GM18499 (cell line): ENCODE data around the gene TBC1D24.

Experiments used
- ATAC-seq: cut with Tn5 transposase; IDR thresholded peaks from one replicate; pipeline ENCODE4 v1.9.1; 2021; ENCODE audit warnings: moderate number of reproducible peaks; ENCODE audit not compliant: insufficient read depth, unreplicated experiment

The TBC1D24 gene

DNA sequence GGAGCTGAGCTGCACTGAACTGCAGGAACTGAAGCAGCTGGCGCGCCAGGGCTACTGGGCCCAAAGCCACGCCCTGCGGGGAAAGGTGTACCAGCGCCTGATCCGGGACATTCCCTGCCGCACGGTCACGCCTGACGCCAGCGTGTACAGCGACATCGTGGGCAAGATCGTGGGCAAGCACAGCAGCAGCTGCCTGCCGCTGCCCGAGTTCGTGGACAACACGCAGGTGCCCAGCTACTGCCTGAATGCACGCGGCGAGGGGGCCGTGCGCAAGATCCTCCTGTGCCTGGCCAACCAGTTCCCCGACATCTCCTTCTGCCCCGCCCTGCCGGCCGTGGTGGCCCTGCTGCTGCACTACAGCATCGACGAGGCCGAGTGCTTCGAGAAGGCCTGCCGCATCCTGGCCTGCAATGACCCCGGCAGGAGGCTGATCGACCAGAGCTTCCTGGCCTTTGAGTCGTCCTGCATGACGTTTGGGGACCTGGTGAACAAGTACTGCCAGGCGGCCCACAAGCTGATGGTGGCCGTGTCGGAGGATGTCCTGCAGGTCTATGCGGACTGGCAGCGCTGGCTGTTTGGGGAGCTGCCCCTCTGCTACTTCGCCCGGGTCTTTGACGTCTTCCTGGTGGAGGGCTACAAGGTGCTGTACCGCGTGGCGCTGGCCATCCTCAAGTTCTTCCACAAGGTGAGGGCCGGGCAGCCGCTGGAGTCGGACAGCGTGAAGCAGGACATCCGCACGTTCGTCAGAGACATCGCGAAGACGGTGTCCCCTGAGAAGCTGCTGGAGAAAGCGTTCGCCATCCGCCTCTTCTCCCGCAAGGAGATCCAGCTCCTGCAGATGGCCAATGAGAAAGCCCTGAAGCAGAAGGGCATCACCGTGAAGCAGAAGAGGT is 21.5 kb downstream of the TBC1D24 start:
- no peak for ATAC-seq

DNA sequence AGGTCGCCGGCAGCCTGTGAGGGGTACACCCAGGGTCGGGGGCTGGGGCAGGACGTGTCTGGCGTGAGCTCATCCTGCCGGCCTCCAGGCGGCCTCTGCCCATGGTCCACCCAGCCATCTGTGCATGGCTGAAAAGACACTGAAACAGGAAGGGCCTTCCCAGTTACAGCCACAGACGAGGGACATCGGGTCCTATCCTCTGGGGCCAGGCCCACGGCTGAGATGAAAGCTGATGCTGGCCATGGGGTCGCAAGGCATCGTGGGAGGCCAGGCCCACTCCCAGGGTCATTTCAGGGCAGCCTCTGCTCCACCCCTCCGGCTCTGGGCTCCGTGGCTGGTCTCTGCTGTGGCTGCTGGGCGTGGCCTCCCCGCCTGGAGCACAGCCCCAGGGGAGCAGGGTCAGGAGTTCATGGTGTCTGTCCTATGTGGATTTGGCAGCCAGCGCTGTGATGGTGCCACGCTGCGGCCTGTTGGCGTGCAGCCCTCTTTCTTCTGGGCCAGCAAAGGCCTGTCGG is 22.2 kb downstream of the TBC1D24 start:
- no peak for ATAC-seq

DNA sequence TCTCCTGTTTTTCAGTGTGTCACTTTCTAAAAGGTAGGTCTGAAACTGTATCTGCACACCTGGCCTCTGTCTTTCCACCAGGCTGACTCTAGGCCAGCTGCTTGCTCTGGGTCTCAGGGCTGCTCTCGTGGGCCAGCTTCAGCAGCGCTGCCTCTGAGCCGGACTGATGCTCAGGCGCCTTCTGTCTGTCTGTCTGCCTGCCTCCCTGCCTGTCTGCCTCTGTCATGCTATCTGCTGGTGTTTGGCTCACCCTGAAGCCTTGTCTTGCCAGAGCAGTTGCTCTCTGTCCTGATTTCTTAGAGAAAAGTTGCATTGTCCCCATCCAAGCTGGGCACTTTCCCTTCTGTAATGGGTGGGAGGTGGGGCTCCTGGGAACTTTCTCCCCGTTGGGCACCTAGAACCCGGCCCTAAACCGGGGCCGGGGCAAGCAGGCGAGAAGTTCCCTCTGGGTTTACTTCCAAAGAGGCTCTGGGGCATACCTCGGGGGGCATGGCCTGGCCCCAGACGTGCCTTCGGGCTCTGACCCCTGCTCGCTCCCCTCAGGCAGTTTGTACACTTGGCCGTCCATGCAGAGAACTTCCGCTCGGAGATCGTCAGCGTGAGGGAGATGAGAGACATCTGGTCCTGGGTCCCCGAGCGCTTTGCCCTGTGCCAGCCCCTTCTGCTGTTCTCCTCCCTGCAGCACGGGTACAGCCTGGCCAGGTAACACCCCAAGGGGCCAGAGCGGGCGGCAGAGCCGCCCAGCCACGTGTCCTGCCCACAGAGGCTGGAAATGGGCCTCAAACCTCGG is 23.0 kb downstream of the TBC1D24 start:
- ATAC-seq, result no peak

DNA sequence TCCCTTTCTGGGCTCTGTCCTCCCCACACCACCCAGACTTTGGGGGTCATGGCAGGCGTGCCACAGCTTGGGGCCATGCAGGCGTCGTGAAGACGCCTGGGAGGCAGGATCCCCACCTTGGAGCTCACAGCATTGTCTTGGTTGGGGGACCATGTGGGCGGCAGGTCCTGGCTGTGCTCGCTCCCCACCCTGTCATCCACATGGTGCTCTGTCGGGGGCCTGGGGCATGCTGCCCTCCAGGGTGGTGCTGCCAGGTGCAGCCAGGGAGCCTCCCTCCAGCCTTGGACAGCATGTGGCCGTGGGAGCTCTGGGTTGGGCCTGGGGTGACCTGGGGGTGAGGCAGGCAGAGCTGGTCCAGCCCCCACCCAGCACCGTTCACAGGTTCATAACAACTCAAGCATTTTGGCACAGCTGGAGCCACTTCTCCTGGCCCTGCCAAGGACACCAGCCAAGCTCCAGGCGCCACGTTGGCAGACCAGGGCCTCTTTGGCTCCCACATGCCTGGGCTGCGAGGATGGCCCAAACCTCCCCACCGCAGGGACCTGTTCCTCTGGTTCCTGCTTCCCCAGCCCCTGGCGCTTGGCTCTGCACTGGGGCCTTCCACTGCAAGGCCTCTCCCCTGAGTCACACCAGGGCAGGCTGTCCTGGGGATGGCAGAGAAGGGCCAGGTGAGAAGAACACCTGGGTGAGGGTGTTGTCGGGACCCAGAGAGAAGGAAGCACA is 23.8 kb downstream of the TBC1D24 start:
- no peak for ATAC-seq

DNA sequence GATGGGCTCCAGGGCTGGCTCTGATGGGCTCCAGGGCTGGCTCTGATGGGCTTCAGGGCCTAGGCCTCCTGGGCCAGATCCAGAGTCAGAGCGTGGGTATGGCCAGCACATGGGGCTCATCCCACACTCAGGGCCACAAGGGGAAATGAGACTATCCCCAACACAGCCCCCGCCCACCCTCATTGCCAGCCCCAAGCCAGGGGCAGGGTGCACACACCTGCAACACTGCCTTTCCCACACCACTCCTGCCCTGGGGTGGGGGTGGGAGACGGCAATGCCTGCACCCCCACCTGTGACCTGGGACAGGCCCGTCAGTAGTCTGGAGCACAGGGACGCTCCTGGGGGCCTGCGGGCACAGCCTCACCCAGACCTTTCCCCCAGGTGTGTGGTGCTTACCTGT is 24.5 kb downstream of the TBC1D24 start:
- no peak for ATAC-seq

DNA sequence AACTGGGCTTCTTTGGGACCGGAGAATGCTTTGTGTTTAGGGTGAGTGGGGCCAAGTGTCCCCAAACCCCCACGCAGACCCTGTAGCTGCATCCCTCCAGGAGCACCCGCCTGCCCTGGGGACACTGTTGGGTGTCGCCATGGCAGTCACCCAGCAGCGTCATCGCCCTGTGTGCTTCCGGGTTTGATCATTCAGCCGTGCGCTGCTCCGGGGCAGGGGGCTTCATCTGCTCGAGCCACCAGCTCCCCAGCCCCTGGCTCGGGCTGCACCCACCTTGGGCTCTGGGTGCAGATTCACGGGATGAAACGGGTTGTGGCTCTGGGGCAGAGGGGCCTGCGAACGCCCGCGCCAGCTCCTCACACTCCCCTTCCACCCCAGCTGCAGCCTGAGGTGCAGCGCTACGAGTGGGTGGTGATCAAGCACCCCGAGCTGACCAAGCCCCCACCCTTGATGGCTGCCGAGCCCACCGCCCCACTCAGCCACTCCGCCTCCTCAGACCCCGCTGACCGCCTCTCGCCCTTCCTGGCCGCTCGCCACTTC is 25.0 kb downstream of the TBC1D24 start:
- ATAC-seq, result no peak

DNA sequence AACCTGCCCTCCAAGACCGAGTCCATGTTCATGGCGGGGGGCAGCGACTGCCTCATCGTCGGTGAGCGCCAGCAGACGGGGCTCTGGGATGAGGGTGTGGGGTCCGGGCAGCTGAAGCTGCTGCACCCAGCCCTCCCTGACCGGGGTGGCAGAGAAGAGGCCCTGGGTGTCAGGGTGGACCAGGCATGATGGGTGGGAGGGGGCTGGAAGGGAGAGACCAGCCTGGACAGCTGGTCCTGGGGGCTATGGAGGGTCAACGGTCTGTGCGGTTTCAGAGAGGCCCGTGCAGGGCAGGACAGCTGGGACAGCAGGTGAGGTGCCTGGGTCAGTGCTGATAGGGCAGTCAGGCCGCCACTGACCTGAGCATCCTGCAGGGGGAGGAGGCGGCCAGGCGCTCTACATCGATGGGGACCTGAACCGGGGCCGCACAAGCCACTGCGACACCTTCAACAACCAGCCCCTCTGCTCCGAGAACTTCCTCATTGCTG is 25.5 kb downstream of the TBC1D24 start:
- ATAC-seq, result no peak

DNA sequence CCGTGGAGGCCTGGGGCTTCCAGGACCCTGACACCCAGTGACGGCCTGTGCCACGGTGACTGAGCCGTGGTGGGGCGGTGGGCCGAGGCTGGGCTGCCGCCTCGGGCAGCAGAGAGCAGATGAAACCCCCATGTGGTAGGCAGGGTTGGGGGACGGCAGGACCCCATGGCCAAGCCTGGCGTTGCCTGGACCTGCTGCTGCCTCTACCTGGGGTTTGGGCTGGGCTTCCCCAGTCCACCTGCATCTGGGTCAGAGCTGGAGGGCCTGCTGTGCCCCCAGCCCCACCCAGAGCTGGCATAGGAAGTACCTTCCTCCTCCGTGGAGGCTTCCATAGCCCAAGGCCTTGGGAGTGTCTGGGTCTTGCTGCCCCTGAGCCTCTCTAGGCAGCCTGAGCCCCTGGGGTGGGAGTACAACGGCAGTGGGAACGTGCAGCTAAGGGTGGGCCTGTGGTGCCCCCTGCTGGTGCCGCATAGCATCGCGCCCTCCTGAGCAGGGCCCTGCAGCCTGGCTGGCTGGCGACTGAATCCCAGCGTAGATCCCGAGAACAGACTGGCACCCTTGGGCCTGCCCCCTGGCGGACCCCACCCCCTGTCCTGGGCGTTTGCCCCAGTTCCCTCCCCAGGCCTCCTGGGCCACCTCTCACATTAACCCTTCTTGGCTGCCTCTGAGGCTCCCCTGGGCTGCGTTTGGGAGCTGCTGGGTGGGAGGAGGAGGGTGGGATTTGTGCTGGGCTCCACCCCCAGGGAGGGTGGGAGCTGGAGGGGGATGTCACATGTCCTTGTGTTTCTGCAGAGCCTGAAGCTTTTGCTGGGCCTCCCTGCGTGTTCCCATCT is 26.2 kb downstream of the TBC1D24 start:
- ATAC-seq, result no peak

DNA sequence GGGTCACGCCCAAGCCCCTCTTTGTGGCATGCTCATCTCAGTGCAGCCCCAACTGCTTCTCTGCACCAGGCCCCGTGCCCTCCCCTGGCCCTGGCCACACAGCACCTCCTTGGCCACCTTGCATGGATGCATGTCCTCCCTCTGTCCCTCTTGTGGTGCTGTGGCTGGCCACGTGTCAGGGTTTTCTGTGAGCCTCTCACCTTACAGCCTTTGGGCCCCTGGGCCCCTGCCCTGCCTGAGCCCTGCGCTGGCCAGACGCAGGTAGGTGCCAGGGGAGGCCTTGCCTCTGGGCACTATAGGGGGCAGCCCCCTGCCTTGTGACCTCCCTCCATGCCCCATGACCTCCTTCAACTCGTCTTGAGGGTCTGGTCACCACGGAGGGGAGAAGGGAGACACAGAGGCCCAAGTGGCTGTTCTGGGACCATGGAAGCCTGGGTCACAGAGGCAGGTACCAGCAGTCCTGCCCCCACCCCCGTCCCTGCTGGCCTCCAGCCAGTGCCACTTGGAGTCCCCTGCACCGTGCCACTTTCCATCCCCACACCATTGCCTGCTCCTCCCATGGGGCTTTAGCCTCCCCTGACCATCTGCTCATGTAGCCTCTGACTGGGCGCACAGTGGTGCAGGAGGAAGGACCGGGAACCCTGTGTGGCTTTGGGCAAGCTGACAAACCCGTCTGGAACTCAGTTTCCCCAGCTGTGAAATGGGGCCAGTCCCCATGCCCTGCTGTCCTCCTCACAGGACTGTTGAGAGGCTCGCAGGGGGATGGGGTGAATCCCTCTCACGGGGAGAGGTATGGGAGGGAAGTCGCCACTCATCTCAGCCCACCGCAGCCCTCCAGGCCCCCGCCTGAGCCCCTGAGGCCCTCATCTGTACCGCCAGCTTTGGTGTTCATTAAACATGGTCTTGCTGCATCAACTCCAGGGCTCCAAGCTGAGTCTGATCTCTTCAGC is 27.3 kb downstream of the TBC1D24 start:
- ATAC-seq, result no peak

DNA sequence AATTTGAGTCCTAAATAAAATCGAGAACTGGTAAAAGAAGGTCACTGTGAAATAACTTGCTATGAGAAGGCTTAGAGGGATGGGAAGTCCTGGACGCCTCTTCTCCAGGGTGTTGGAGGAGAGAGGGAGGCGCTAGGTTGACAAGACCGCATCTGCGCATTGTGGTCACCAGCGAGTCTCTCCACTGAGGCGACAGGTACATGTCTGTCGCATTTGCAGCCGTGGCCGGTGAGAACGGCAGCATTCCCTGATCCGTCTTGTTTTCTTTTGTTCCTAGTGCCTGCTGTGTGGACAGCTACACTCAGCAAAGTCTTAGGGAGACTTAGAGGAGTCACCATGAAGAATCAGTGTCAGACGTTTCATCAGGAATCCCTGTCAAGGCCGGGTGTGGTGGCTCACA is 30.8 kb downstream of the TBC1D24 start:
- no peak for ATAC-seq

DNA sequence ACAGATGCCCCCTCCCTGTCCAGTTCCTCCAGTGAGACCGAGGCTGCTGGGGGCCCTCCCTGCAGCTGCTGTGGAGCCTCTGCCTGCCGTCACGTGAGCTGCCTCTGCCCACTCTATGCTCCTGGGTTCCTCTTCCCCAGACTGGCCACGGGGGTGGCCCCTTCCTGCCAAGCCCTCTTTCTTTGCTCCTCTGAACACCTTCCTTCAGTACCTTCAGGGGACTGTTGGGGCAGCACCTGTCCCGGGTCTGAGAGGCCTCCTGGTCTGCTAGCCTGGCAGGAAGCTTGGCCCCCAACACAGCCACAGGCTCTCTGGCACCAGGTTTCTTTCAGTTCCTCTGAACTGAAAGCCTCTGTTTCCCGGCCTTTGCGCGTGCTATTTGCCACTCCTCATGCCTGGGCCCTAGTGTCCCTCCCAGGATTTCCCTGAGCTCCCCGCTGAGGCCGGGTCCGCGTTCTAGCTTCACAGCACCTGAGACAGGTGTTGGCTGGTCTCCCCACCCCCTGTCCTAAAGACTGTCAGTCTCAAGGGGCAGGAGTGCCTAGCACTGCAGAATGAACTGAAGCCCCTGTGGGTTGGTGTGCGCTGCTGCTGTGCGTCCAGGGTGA is 32.2 kb downstream of the TBC1D24 start:
- ATAC-seq, result no peak

DNA sequence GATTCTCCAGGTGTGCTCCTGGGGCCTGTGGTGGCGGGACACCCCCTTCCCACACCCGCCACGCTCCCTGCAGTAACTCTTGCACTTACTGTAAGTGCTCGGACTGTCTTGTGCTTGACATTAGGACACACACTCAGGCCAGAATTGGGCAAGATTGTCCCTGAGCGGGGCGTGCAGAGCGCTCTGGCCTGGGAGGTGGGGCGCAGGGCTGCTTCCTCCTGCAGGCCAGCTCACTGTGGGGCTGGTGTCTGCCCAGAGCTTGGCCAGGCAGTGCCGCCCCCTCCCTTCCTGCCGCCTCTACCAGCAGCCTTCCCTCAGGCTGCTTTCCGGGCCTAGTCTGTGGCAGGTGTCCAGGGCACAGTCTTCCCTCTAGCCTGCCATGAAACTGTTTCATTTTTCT is 32.7 kb downstream of the TBC1D24 start:
- no peak for ATAC-seq

DNA sequence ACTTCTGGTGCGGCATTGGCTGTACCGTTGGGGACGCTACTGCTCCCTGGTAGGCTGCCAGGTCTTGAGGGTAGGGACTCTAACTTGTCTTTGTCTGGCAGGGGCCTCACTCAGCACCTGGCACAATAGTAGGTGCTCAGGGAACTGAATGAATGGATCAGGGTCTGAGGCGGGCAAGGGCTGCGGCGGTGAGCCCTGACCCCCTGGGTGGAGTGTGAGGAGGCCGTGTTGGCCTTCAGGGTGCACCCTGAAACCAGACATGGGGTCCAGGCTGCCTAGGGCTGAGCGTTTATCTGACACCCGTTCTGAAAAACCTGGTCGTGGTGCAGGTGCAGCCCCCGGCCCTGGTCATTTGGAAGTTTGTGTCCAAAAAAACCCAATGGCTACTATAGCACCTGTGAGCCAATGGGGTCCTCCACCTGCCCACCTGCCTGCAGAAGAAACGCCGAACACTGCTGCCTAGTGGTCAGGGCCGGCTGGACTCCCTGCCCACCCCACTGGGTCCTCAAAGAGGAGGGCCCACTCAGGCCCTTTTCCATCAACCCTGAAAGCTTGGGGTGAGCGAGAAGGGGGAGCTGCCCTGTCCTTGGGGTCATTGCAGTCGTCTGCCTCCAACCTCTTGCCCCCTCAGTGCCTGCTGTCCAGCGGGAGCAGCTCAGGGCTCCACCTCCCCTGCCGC is 33.9 kb downstream of the TBC1D24 start:
- no peak for ATAC-seq

DNA sequence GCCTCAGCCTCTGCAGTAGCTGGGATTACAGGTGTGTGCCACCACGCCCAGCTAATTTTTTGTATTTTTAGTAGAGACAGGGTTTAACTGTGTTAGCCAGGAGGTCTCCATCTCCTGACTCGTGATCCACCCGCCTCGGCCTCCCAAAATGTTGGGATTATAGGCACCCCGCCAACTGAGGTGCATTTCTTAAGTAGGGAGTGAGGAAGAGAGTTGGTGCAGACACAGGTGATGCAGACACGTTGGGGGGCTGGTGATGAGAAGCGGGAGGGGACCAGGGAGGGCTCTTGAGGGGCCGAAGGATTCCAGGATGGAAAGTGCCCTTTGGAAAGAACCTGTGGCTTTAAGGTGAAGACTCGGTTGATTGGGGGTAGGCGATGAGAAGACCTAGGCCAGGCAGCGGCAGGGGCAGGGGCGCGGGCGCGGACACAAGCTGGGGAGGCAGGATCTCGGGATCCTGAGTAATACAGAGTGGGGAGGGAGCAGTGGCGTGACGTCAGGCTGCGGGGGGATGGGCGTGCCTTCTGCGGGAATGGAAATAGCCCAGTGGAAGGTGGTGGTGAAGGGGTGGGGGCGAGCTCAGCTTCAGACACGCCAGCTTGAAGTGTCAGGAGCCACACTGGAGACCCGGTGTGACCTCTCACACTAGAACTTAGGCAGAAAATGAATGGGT is 36.3 kb downstream of the TBC1D24 start:
- ATAC-seq, result no peak

DNA sequence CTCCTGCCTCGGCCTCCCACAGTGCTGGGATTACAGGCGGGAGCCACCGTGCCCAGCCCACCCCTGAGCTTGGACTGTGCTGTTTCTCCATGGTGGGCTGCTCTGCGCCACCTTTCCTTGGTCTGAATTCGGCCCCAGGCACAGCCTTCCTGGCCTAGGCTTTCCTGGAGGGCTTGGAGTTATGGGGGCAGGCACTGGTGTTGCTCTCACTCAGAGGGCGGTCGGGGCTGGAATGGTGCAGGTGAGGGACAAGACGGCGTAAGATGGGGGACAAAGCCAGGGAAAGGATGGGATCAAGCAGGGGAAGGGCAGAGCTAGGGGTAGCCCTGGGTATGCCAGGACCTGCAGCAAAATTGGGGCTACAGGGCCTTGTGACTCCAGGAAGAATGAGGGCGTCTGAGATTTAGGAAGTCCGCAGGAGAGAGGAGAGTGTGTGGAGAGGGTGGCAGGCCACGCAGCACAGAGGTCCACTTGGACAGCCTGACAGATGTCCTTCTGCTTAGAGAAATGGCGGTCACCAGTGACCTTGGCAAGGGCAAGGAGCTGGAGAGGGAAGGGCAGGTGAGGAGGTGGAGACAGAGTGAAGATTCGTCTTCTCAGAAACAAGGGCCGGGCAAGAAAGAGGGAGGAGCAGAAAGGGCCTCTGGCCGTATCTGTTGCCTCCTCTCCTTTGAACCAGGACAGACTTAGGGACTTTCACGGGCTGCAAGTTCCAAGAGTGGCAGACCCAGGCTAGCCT is 37.2 kb downstream of the TBC1D24 start:
- ATAC-seq, result no peak

DNA sequence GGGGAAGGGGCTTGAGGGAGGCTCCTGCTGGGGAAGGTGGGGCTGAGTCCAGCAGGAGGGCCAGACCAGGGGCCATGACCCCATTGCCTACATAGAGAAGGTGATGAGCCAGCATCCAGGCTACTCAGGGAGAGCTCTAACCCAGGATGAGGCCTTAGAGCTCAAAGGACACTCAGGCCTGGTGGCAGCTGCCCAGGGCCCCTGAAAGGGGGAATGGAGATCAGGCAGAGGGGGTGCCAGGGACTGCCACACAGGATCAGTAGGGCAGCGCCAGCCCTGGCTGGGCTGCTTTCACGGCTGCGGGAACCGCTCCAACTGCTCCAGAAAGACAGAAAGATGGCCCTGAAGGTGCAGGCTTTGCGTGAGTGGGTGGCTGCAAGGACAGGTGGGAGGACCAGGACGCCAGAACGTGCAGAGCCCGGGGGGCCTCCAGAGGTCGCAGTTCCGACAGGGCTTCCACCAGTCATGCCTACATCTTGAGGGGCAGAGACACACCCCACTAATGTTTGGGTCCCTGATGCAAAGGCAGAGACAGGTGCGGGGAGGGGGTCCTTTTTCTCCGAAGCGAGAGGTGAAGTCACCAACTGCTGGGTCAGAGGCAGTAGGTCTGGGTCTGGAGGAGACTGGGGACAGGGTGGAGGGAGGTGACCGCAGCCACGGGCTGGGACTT is 37.9 kb downstream of the TBC1D24 start:
- no peak for ATAC-seq
